HG03571 (cell line): ENCODE data around the gene LAMB2.

ENCODE experiments used
- ATAC-seq: cut with Tn5 transposase; IDR thresholded peaks from one replicate; pipeline ENCODE4 v1.9.1; 2021; ENCODE audit not compliant: unreplicated experiment

The LAMB2 gene

GRCh38 chr3:49076646-49077045 lies 56.2 kb downstream of the LAMB2 start:
- no peak for ATAC-seq

DNA sequence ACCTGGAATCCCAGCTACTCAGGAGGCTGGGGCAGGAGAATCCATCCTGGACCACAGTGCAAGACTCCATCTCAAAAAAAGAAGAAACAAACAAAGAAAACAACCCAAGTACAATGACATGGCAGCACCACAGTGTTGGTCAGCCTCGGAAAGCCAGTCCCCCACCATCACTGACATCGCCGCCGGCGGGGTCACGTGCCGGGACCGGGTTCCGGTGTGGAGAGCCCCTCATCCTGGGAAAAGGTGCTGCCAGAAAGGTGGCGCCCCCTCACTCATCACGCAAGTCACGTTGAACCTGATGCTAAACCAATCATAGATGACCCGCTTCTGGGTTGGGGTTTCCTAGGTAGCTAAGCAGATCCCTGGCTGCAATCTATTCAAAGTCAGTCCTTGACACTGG lies 56.7 kb downstream of the LAMB2 start:
- ATAC-seq = no peak
